HG03108 (cell line): Measurements from ENCODE around the gene DDX4.
"Not testable (repeated sequence)": the region's sequence is repeated elsewhere in the genome, so short reads cannot be mapped to it uniquely, and the experiment has no call there.

Experiments
- ATAC-seq: cut with Tn5 transposase; IDR thresholded peaks from one replicate; pipeline ENCODE4 v1.9.1; 2021; ENCODE audit warnings: moderate library complexity; ENCODE audit not compliant: unreplicated experiment

Gene DDX4

DNA sequence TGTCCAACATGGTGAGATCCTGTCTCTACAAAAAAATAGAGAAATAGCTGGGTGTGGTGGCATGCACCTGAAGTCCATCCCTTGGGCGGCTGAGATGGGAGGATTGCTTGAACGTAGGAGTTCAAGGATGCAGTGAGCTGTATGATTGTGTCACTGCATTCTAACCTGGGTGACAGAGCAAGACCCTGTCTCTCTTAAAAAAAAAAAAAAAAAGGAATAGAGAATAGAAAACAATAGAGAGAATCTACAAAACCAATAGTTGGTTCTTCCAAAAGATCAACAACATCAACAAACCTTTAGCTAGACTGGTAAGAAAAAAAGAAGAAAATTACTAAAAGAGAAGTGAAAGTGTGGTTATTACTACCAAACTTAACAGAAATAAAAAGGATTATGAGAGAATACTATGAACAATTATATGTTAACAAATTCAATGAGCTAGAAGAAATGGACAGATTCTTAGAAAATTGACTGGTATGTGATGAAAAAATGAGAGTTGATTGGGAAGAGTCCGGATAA, 17.6 kb upstream of the DDX4 start:
- no peak for ATAC-seq

GRCh38 chr5:55724281-55724680, 13.6 kb upstream of the DDX4 start:
- no peak for ATAC-seq

GRCh38 chr5:55731848-55732247, 6.0 kb upstream of the DDX4 start:
- ATAC-seq = no peak

DNA sequence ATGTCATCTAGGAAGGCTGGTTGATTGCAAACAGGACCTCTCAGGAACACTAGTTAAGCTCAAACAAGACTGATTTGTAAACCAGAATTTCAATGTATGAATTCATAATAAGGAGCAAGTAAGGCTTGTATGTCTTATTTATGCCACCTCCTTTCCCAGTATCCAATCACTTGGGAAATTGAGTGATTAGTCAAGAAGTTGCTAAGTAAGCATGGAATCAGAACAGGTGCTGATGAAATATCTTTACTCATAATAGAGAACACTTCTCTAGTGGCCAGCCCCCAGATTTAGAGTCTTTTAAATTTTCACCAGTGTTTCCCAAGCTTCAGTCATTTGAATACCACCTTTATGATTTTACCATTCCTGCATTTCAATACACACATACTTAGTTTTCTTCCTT, 5.3 kb upstream of the DDX4 start:
- ATAC-seq = no peak

DNA sequence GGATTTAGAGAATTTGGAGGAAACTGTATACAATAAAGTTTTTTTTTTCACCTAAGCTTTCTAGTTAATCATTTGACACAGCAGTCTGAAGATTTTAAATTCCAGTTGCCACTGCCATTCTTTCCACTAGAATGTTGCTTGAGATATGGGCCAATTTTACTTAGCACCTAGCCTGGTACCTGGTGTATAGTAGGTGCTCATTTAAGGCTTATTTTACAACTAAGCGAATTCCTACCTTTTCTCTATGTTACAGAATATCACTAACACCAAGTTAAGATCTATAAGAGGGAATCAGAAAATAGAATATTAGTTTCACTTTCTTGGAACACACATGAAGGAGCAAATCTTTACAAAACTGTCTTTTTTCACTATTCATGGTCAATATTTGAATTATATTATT, 3.2 kb upstream of the DDX4 start:
- no peak for ATAC-seq

GRCh38 chr5:55742778-55743177, 4.9 kb downstream of the DDX4 start:
- ATAC-seq = no peak

GRCh38 chr5:55747778-55748318, 10.0 kb downstream of the DDX4 start:
- no peak for ATAC-seq

DNA sequence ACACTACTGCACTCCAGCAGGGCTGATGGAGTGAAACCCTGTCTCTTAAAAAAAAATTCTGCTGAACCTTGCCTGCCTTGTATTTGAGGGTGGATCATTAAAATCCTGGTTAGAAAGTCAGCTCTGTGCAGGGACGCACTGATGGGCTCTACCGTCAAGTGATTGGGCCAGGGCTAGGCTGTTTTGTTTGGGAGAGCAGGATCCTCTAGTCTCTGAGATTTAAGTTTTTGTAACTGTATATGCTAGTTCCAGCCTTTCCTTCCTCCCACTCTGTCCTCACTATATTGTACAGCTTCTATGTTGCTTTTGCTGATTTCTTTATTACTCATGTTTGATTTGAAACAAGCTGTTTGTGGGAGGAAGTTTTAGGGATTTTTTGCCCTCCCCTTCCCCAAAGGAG, 11.5 kb downstream of the DDX4 start:
- ATAC-seq = no peak

DNA sequence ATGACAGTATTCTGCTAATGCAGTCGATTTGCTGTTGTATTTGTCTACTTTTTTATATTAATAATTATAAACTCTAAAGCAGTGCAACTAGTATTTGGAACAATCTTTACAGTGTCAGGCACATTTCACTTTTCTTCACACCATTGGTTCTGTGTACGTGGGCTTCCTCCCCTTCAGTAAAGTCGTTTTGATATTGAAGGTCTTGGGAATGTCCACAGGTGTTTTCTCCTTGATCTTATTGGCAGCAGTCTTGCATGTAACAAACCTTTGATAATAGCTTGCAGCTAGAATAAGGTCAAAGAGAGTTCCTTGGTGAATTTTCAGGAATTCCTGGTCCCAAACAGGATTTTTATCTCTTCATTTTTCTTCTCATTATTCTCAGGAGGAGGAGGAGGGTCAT, 12.2 kb downstream of the DDX4 start:
- ATAC-seq = no peak

DNA sequence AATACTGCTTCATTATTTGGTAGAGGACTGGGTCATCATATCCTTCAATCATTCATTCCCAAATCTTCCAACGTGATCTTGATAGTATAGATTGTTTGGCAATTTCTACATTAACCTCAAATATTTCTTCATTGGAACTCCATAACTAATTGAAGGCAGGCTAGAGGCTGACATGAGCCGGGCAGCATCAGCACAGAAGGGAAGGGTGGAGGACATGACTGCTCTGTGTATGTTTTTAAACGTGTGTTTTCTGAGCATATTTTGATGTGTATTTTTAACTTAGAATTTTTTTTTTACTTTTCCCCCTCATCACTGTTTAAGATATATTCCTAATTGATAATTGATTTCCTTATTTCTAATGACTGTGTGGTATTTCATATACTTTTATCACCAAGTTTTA, 12.6 kb downstream of the DDX4 start:
- no peak for ATAC-seq

DNA sequence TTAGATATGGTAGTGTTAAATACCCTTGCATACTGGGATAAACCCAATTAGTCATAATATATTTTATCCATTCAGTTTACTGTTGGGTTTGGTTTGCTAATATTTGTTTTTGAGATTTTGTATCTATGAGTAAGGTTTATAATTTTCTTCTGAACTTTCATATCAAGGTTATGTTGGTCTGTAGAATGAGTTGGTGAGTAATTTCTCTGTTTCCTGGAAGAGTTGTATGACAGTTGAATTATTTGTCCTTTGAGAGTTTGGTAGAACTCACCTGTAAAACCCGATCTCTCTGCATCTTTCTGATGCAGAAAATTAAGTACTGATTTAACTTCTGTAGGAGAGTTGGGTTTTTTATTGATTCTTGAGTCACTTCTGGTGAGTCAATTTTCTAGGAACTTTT, 20.4 kb downstream of the DDX4 start:
- no peak for ATAC-seq

GRCh38 chr5:55758714-55759113, 20.9 kb downstream of the DDX4 start:
- no peak for ATAC-seq

DNA sequence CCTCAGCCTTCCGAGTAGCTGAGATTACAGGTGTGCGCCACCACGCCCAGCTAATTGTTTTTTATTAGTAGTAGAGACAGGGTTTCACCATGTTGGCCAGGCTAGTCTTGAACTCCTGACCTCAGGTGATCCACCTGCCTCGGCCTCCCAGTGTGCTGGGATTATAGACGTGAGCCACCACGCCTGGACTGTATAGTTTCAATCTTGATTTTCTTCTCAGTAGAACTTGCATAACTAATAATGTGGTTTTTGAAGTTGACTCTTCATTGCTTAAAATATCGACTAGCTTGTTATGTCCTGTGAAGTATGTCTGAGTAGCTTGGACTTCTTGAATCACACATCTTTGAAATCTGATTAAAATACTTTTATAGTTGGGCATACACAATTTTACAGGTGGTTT, 23.9 kb downstream of the DDX4 start:
- ATAC-seq = not testable (repeated sequence)

DNA sequence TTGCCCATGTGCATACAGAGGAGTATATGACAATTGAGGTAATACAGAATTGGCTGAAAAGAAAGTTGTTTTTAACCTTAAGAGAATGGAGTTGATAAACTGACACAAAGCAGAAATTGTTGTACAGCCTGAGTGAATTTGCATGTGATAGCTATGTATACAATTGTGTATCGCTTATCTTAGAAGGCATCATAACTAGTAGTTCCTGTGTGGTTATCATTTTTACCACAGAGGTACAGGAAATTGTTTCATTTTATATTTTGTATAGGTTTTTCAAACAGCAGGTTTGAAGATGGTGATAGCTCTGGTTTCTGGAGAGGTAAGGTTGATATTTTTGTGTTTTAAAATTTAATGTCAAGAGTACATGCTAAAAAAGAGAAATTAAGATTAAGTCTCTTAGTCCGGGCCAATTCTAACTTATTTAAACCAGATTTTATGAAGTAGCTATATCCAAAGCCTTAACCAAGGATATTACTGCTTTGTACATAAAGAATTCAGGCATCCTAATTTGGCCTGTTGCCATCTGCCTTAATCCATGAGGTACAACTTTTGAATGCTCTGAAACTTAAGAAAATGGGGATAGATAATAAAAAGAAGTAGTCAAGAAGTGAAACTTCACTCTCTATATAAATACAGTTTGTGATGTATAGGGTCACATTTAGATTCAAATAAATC, 26.0 kb downstream of the DDX4 start:
- peak; percentile 59 for ATAC-seq

DNA sequence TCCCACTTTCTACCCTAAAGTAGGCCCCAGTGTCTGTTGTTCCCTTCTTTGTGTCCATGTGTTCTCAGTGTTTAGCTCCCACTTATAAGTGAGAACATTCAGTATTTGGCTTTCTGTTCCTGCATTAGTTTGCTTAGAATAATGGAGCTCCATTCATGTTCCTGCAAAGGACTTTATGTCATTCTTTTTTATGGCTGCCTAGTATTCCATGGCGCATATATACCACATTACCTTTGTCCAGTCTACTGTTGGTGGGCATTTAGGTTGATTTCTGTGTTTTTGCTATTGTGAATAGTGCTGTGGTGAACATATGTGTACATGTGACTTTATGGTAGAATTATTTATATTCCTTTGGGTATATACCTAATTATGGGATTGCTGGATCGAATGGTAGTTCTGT, 30.4 kb downstream of the DDX4 start:
- no peak for ATAC-seq

GRCh38 chr5:55771175-55771655, 33.4 kb downstream of the DDX4 start:
- ATAC-seq = peak; percentile 66

DNA sequence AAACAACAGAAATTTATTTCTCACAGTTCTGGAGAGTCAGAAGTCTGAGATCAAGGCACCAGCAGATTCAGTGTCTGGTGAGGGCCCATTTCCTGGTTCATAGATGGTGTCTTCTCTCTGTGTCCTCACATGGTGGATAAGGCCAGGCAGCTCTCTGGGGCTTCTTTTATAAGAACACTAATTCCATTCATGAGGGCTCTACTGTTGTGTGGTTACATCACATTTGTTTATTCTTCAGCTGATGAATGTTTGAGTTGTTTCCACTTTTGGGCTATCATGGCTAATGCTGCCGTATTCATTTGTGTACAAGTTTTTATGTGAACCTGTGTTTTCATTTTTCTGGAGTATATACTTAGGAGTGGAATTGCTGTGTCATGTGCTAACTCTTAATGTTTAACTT, 35.2 kb downstream of the DDX4 start:
- no peak for ATAC-seq

DNA sequence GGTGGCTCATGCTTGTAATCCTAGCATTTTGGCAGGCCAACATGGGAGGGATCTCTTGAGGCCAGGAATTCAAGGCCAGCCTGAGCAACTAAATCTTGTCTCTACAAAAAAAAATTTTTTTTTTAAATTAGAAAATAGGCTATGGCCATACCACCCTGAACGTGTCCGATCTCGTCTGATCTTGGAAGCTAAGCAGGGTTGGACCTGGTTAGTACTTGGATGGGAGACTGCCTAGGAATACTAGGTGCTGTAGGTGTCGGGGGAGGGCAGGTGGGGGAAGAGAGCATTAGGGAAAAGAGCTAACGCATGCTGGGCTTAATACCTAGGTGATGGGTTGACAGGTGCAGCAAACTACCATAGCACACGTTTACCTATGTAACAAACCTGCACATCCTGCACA, 39.5 kb downstream of the DDX4 start:
- ATAC-seq = no peak

GRCh38 chr5:55800924-55801323, 63.1 kb downstream of the DDX4 start:
- no peak for ATAC-seq

GRCh38 chr5:55808814-55809213, 71.0 kb downstream of the DDX4 start:
- ATAC-seq = not testable (repeated sequence)

DNA sequence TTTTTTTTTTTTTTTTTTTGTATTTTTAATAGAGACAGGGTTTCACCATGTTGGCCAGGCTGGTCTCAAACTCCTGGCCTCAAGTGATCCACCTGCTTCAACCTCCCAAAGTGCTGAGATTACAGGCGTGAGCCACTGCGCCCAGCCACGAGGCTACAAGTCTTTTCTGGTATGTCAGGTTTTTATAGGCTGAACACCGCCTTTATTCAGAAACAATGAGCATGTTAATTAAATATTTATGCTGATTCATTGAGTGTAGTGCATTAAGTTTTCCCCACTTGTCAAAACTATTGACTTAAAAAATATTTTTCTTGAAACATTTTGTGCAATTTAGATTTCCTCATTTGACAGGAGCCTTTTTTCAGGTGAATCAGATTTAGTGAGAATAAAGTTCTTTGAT, 78.1 kb downstream of the DDX4 start:
- not testable (repeated sequence) for ATAC-seq

DNA sequence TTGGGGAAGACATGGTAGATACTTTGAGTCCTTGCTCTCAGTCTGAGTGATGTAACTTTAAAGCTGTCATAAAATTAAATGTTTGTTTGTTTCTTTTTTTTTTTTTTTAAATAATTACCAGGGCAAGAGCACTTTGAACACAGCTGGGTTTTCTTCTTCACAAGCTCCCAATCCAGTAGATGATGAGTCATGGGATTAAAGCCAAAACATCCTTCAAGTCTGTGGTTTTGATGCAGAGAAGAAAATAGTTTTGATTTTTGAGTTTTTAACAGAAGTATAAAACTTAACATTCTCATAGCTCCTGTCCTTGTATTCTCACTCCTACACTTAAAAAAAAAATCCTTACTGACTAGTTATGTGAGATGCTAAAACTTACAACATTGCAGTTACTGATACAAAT, 78.5 kb downstream of the DDX4 start:
- ATAC-seq = no peak

- no peak for ATAC-seq
These were observed 79.2 kb downstream of the DDX4 start for GRCh38 chr5:55817030-55817429.
